Uterus (tissue), 4 donors: ENCODE data around the gene GET3. TPM values are rescaled to one million over a fixed set of nuclear protein-coding genes. Genes with fewer than 3 reads are reported as not detected.
"Not testable (repeated sequence)": the region's sequence is repeated elsewhere in the genome, so short reads cannot be mapped to it uniquely, and the experiment has no call there.

ENCODE experiments used
- DNase-seq, 2 donors: peaks; one replicate each; pipeline ENCODE4 v3.0.0-alpha.2; 2019 to 2020
- H3K27ac ChIP-seq, 2 donors: fragments of 200-600 bp; sonication (generic); 1 replicate in 1 of 2; 2 replicates in 1 of 2; pipeline ENCODE4 v1.5.1; 2016 to 2018
- H3K27me3 ChIP-seq, 2 donors: fragments of 200-600 bp; sonication (generic); one replicate each; pipeline ENCODE4 v1.5.1; 2018 to 2019; ENCODE audit warnings: control low read depth in 1 of 2
- H3K36me3 ChIP-seq, 2 donors: fragments of 200-600 bp; sonication (generic); one replicate each; pipeline ENCODE4 v1.5.1; 2019; ENCODE audit warnings: control low read depth in 1 of 2
- H3K4me1 ChIP-seq, 2 donors: fragments of 200-600 bp; sonication (generic); one replicate each; pipeline ENCODE4 v1.5.1; 2018 to 2019; ENCODE audit warnings: control low read depth in 1 of 2
- H3K4me3 ChIP-seq, 2 donors: fragments of 200-600 bp; sonication (generic); 1 replicate in 1 of 2; 2 replicates in 1 of 2; pipeline ENCODE4 v1.5.1; 2018 to 2019; ENCODE audit warnings: mild to moderate bottlenecking in 1 of 2
- H3K9me3 ChIP-seq, 2 donors: fragments of 200-600 bp; sonication (generic); one replicate each; pipeline ENCODE4 v1.5.1; 2019; ENCODE audit warnings: control low read depth in 1 of 2
- POLR2A ChIP-seq, 2 donors: fragments of 450-650 bp; IDR thresholded peaks; one replicate each; pipeline ENCODE4 v1.6.1; 2016; ENCODE audit warnings: antibody characterized with exemption in 2 of 2, mild to moderate bottlenecking in 1 of 2, moderate library complexity in 1 of 2
- intact Hi-C: fragments of 100-400 bp; cut with DNase I; formaldehyde crosslinking; loops from one replicate; pipeline ENCODE4 v1.15.1; 2023; ENCODE audit warnings: low total_unique reads
- microRNA-seq: library from miRNA; unstranded; fragments of <30 nt; microRNA quantifications from one replicate; pipeline ENCODE4, GENCODE V29; 2016; ENCODE audit warnings: borderline microRNAs expressed, borderline replicate concordance
- small RNA-seq: library from RNA; depleted of rRNA; stranded (forward); fragments of <200 nt; gene quantifications from one replicate; pipeline ENCODE3, GENCODE V24; 2016
- total RNA-seq, 4 donors: library from RNA; depleted of rRNA in 3 of 4; stranded (reverse); fragments of >200 nt in 3 of 4; gene quantifications; one replicate each; pipeline versions ENCODE4 v1.1.0 to v1.2.4, GENCODE V29; 2014 to 2023
- TF ChIP-seq, protein P1 (sequence below), 4 experiments: fragments of 200-600 bp in 2 of 4; fragments of 450-650 bp in 2 of 4; sonication (generic) in 2 of 4; IDR thresholded peaks; one replicate each; pipeline ENCODE4 v1.5.1; 2016 to 2019; ENCODE audit warnings: antibody characterized with exemption in 4 of 4, mild to moderate bottlenecking in 2 of 4, moderate library complexity in 1 of 4
- donor health status: DM: yes; HTN: yes; CAD: no.

Gene GET3
- total RNA-seq, 4 donors from 2014 or later = 15.4 to 57.4 (median 36.4) TPM

DNA sequence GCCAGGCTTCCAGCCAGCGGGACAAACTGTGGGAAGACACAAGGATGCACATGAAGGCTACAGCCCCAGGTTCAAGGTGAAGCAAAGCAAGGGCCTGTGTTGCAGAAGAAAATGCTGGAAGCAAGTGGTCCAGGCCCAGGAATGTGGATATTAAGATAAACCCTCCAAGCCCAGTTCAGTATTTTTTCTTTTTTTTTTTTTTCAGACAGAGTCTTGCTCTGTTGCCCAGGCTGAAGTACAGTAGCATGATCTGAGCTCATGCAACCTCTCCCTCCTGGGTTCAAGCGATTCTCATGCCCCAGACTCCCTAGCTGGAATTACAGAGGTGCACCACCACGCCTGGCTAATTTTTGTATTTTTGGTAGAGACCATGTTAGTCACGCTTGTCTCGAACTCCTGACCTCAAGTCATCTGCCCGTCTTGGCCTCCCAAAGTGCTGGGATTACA, 59.9 kb downstream of the GET3 start:
- intact Hi-C loops = no loop called here
- Histone ChIP-seq H3K27ac (no peak overlapping the region), H3K36me3 (no peaks in the 10 kb centered on the region), H3K9me3 (no peaks in the 10 kb centered on the region), H3K4me1 (peaks cover 0 to 8% of the 10 kb centered on the region in 2 donors), H3K4me3 (no peak overlapping the region), H3K27me3 (no peaks in the 10 kb centered on the region)
- DNase-seq = no peak
- TF ChIP-seq POLR2A (IDR thresholded peaks at IDR 0.05) = no peak
- TF ChIP-seq, protein P1, sequence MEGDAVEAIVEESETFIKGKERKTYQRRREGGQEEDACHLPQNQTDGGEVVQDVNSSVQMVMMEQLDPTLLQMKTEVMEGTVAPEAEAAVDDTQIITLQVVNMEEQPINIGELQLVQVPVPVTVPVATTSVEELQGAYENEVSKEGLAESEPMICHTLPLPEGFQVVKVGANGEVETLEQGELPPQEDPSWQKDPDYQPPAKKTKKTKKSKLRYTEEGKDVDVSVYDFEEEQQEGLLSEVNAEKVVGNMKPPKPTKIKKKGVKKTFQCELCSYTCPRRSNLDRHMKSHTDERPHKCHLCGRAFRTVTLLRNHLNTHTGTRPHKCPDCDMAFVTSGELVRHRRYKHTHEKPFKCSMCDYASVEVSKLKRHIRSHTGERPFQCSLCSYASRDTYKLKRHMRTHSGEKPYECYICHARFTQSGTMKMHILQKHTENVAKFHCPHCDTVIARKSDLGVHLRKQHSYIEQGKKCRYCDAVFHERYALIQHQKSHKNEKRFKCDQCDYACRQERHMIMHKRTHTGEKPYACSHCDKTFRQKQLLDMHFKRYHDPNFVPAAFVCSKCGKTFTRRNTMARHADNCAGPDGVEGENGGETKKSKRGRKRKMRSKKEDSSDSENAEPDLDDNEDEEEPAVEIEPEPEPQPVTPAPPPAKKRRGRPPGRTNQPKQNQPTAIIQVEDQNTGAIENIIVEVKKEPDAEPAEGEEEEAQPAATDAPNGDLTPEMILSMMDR (IDR thresholded peaks at IDR 0.05) = no peak

- H3K36me3 ChIP-seq, H3K27ac ChIP-seq, H3K27me3 ChIP-seq, H3K9me3 ChIP-seq, DNase-seq, H3K4me3 ChIP-seq, H3K4me1 ChIP-seq: not testable (repeated sequence)
- intact Hi-C loops = loop anchor here (2.0 kb wide), 1 partner anchor 49 kb away; no protein-coding TSS in a partner anchor
Measured at GRCh38 chr19:12797607-12798006, 60.3 kb downstream of the GET3 start.

Small RNA genes within 50 kb of the gene (microRNA-seq; reads per million reads assigned to microRNA genes)
- gene MIR5684 = not detected

Small RNA genes within 50 kb of the gene (small RNA-seq; reads per million reads assigned to genes)
- gene MIR5684 (not detected), gene SNORD41 (749 reads per million, percentile 97 among the genes with 10 or more reads in this experiment)

Other genes starting within 250 kb of the GET3 start
- gene ZNF564, start 186.0 kb upstream of the GET3 start, total RNA-seq = 10 to 100 TPM in 3 of 4 donors, under 1 TPM in 1; 0.88 to 28.1 (median 21.9) TPM
- 10 to 100 TPM in 2 of 4 donors, 1 to 10 TPM in 1, under 1 TPM in 1; 0.59 to 15.4 (median 8.1) TPM for gene ZNF490, start 126.7 kb upstream of the GET3 start, total RNA-seq
- 10 to 100 TPM; 22.9 to 67.9 (median 37.1) TPM for gene ZNF791, start 126.6 kb upstream of the GET3 start, total RNA-seq
- 10 to 100 TPM; 15.9 to 54.1 (median 42.8) TPM for gene MAN2B1, start 70.8 kb upstream of the GET3 start, total RNA-seq
- gene WDR83, start 70.7 kb upstream of the GET3 start, total RNA-seq = 10 to 100 TPM in 2 of 4 donors, 1 to 10 TPM in 2; 1.5 to 24.7 (median 8.5) TPM
- 100 to 1,000 TPM in 2 of 4 donors, 10 to 100 TPM in 2; 70.9 to 125 (median 97.1) TPM for gene DHPS, start 55.6 kb upstream of the GET3 start, total RNA-seq
- not detected for gene GNG14, start 49.5 kb upstream of the GET3 start, total RNA-seq
- 1 to 10 TPM in 2 of 4 donors, not detected in 2; 3.8 to 9.5 TPM for gene FBXW9, start 40.9 kb upstream of the GET3 start, total RNA-seq
- gene TNPO2, start 13.6 kb upstream of the GET3 start, total RNA-seq = 10 to 100 TPM; 29.7 to 92.9 (median 71.2) TPM
- gene TRIR, start 2.8 kb upstream of the GET3 start, total RNA-seq = 100 to 1,000 TPM in 3 of 4 donors, 10 to 100 TPM in 1; 88.8 to 490 (median 244) TPM
- under 1 TPM in 2 of 4 donors, not detected in 2; 0.14 to 0.29 TPM for gene BEST2, start 14.3 kb downstream of the GET3 start, total RNA-seq
- gene HOOK2, start 38.1 kb downstream of the GET3 start, total RNA-seq = 10 to 100 TPM in 2 of 4 donors, 1 to 10 TPM in 1, under 1 TPM in 1; 0.59 to 37.5 (median 14.0) TPM
- gene JUNB, start 54.0 kb downstream of the GET3 start, total RNA-seq = 100 to 1,000 TPM in 1 of 4 donors, 10 to 100 TPM in 3; 47.4 to 417 (median 81.5) TPM
- 100 to 1,000 TPM; 148 to 178 (median 163) TPM for gene PRDX2, start 64.3 kb downstream of the GET3 start, total RNA-seq
- 1 to 10 TPM in 1 of 4 donors, not detected in 3; 4.1 TPM for gene THSD8, start 64.6 kb downstream of the GET3 start, total RNA-seq
- 10 to 100 TPM in 1 of 4 donors, 1 to 10 TPM in 3; 2.3 to 18.9 (median 3.1) TPM for gene RNASEH2A, start 69.1 kb downstream of the GET3 start, total RNA-seq
- gene RTBDN, start 97.1 kb downstream of the GET3 start, total RNA-seq = not detected
- 1 to 10 TPM in 1 of 4 donors, not detected in 3; 1.2 TPM for gene MAST1, start 101.0 kb downstream of the GET3 start, total RNA-seq
- gene DNASE2, start 144.0 kb downstream of the GET3 start, total RNA-seq = 10 to 100 TPM; 19.0 to 65.8 (median 31.0) TPM
- gene KLF1, start 149.7 kb downstream of the GET3 start, total RNA-seq = under 1 TPM in 2 of 4 donors, not detected in 2; 0.77 to 0.97 TPM
- gene GCDH, start 153.7 kb downstream of the GET3 start, total RNA-seq = 10 to 100 TPM in 3 of 4 donors, 1 to 10 TPM in 1; 6.8 to 47.9 (median 18.2) TPM
- under 1 TPM in 2 of 4 donors, not detected in 2; 0.41 to 0.49 TPM for gene SYCE2, start 181.8 kb downstream of the GET3 start, total RNA-seq
- gene FARSA, start 196.2 kb downstream of the GET3 start, total RNA-seq = 10 to 100 TPM in 2 of 4 donors, 1 to 10 TPM in 2; 4.6 to 47.8 (median 20.5) TPM
- 100 to 1,000 TPM; 166 to 616 (median 392) TPM for gene CALR, start 201.1 kb downstream of the GET3 start, total RNA-seq
- 100 to 1,000 TPM in 1 of 4 donors, 10 to 100 TPM in 3; 13.3 to 105 (median 64.4) TPM for gene RAD23A, start 208.4 kb downstream of the GET3 start, total RNA-seq
- 10 to 100 TPM in 2 of 4 donors, 1 to 10 TPM in 2; 3.3 to 76.8 (median 12.8) TPM for gene GADD45GIP1, start 219.7 kb downstream of the GET3 start, total RNA-seq
- gene DAND5, start 232.1 kb downstream of the GET3 start, total RNA-seq = under 1 TPM in 1 of 4 donors, not detected in 3; 0.14 TPM